DND-41 (cell line): ENCODE data around the gene EXOSC7.

Experiments used
- ATAC-seq: fragments of 200-7000 bp; cut with Tn5 transposase; 3 replicates; pipeline ENCODE4 v1.9.1; 2021; ENCODE audit warnings: low read depth; ENCODE audit not compliant: insufficient read depth
- DNase-seq: peaks from one replicate; pipeline ENCODE4 v3.0.0-alpha.2; 2020
- H2AFZ ChIP-seq: 2 replicates; pipeline ENCODE4 v1.6.0; 2012; ENCODE audit warnings: low read depth, low read length
- H3K27ac ChIP-seq: 2 replicates; pipeline ENCODE4 v1.5.1; 2012; ENCODE audit warnings: low read length, inconsistent platforms
- H3K27me3 ChIP-seq: fragments of 200-600 bp; sonication (generic); 2 replicates; pipeline ENCODE4 v1.6.0; 2012; ENCODE audit warnings: low read length, mild to moderate bottlenecking, inconsistent platforms; ENCODE audit not compliant: insufficient read depth, poor library complexity
- H3K36me3 ChIP-seq: 2 replicates; pipeline ENCODE4 v1.5.1; 2012; ENCODE audit warnings: low read length, inconsistent platforms; ENCODE audit not compliant: insufficient read depth
- H3K4me1 ChIP-seq: 2 replicates; pipeline ENCODE4 v1.5.1; 2012; ENCODE audit warnings: mild to moderate bottlenecking, low read length; ENCODE audit not compliant: insufficient read depth
- H3K4me2 ChIP-seq: 2 replicates; pipeline ENCODE4 v1.6.0; 2012; ENCODE audit warnings: mild to moderate bottlenecking, moderate library complexity, low read length, inconsistent platforms; ENCODE audit not compliant: insufficient read depth
- H3K4me3 ChIP-seq, 2 experiments: fragments of 200-600 bp in 1 of 2; shearing (Covaris generic) in 1 of 2; 2 replicates each; pipeline ENCODE4 v1.5.1; 2012 to 2016; ENCODE audit warnings: inconsistent platforms in 2 of 2, low read length in 2 of 2, mild to moderate bottlenecking in 2 of 2, low read depth in 1 of 2, moderate library complexity in 1 of 2
- H3K79me2 ChIP-seq: 2 replicates; pipeline ENCODE4 v1.6.0; 2012; ENCODE audit warnings: low read length, inconsistent platforms; ENCODE audit not compliant: insufficient read depth
- H3K9ac ChIP-seq: 2 replicates; pipeline ENCODE4 v1.6.0; 2012; ENCODE audit warnings: low read depth, mild to moderate bottlenecking, inconsistent platforms, low read length, moderate library complexity
- H3K9me3 ChIP-seq: 2 replicates; pipeline ENCODE4 v1.5.1; 2012; ENCODE audit warnings: low read length, moderate library complexity, mild to moderate bottlenecking, inconsistent platforms; ENCODE audit not compliant: insufficient read depth, severe bottlenecking
- H4K20me1 ChIP-seq: 2 replicates; pipeline ENCODE4 v1.6.0; 2012; ENCODE audit warnings: low read length; ENCODE audit not compliant: insufficient read depth
- EZH2 ChIP-seq: IDR thresholded peaks from 3 replicates; pipeline ENCODE4 v1.6.1; 2012; ENCODE audit warnings: borderline replicate concordance, low read depth, mild to moderate bottlenecking, moderate library complexity, low read length, inconsistent platforms; ENCODE audit not compliant: severe bottlenecking
- TF ChIP-seq, protein P1 (sequence below): IDR thresholded peaks from 2 replicates; pipeline ENCODE4 v1.5.1; 2012; ENCODE audit warnings: borderline replicate concordance, low read length, moderate library complexity, mild to moderate bottlenecking; ENCODE audit not compliant: poor library complexity, severe bottlenecking; ENCODE audit errors: extremely low read depth

Gene EXOSC7

DNA sequence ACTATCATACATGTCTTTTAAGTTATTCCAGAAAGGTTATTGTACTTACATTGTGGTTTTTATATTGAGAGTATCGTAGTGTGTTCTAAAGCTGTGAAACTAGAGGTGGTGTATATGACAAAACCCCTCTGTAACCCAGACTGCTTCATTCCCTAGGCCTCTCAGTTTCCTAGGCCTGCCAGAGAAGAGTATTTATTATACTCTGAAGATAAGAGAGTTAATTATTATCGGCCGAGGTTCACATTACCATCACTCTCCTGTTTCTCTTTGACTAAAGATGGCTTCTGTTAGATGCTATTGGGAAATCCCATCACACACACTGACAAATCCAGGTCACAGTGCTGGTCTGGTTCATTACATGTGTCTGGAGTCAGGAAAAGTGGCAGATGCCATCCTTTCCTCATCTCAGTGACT is 20.5 kb downstream of the EXOSC7 start:
- peaks cover 70% of the 10 kb centered on the region for H3K36me3 ChIP-seq
- TF ChIP-seq EZH2: no peak
- H3K27ac ChIP-seq: no peak overlapping the region
- ATAC-seq (no peak), DNase-seq (no peak)
- no peaks in the 10 kb centered on the region for H3K27me3 ChIP-seq
- H3K4me3 ChIP-seq: no peak overlapping the region
- H3K9ac ChIP-seq: no peak overlapping the region
- H3K79me2 ChIP-seq: no peaks in the 10 kb centered on the region
- H3K4me1 ChIP-seq: no peaks in the 10 kb centered on the region
- no peaks in the 10 kb centered on the region; the same call in 1 of the 2 replicates for H4K20me1 ChIP-seq
- H3K4me2 ChIP-seq: no peak overlapping the region
- H3K9me3 ChIP-seq: no peaks in the 10 kb centered on the region
- H2AFZ ChIP-seq: no peak overlapping the region

DNA sequence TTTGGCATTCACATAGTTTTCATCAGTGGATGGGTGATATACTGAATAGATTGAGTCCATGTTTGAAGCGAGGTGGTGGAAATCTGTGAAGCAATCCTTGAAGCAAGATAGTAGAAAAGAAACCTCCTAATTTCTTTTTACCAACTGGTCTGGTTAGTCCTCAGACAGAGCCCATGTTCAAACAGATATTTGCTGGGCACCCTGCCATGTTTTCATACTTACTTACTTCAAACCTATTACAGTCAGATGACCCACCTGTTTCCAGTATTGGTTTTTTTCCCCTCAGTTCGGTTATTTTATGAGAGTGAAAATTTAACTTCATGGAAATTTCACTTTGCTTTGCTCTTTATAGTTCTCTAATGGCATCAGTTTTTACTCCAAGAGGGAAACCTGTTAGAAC is 23.7 kb downstream of the EXOSC7 start:
- no peak overlapping the region for H3K4me3 ChIP-seq
- ATAC-seq (no peak), DNase-seq (no peak)
- H3K4me2 ChIP-seq: no peak overlapping the region
- H3K79me2 ChIP-seq: no peaks in the 10 kb centered on the region
- no peaks in the 10 kb centered on the region for H3K27me3 ChIP-seq
- H3K9me3 ChIP-seq: no peaks in the 10 kb centered on the region
- no peaks in the 10 kb centered on the region for H3K4me1 ChIP-seq
- TF ChIP-seq, protein P1, sequence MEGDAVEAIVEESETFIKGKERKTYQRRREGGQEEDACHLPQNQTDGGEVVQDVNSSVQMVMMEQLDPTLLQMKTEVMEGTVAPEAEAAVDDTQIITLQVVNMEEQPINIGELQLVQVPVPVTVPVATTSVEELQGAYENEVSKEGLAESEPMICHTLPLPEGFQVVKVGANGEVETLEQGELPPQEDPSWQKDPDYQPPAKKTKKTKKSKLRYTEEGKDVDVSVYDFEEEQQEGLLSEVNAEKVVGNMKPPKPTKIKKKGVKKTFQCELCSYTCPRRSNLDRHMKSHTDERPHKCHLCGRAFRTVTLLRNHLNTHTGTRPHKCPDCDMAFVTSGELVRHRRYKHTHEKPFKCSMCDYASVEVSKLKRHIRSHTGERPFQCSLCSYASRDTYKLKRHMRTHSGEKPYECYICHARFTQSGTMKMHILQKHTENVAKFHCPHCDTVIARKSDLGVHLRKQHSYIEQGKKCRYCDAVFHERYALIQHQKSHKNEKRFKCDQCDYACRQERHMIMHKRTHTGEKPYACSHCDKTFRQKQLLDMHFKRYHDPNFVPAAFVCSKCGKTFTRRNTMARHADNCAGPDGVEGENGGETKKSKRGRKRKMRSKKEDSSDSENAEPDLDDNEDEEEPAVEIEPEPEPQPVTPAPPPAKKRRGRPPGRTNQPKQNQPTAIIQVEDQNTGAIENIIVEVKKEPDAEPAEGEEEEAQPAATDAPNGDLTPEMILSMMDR: no peak
- no peak for TF ChIP-seq EZH2
- H3K36me3 ChIP-seq: peaks cover 72% of the 10 kb centered on the region
- no peak overlapping the region for H3K27ac ChIP-seq
- no peak overlapping the region for H2AFZ ChIP-seq
- H3K9ac ChIP-seq: no peak overlapping the region
- no peaks in the 10 kb centered on the region for H4K20me1 ChIP-seq

DNA sequence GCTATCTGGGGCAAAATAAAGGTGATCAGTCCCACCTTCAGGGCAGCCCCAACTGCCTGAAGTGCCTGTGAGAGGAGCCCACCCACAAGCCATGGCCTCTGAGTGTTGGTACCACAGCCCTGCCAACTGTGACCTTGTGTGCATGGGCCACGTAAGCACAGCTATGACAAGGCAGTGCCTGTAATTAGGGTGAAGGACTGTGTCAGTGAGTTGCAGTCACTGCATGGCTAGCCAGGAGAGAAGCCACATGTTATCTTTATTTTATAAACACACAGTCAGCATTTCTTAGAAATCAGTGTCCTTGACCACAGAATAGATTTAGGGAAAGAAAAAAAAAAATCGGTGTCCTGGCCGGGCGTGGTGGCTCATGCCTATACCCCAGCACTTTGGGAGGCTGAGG is 24.8 kb downstream of the EXOSC7 start:
- no peak for DNase-seq
- no peaks in the 10 kb centered on the region for H4K20me1 ChIP-seq
- H3K27me3 ChIP-seq: no peaks in the 10 kb centered on the region
- H3K4me3 ChIP-seq: no peak overlapping the region
- H2AFZ ChIP-seq: no peak overlapping the region
- H3K4me1 ChIP-seq: peaks cover 10% of the 10 kb centered on the region
- no peak overlapping the region for H3K9ac ChIP-seq
- no peak overlapping the region for H3K4me2 ChIP-seq
- peaks cover 79% of the 10 kb centered on the region for H3K36me3 ChIP-seq
- H3K9me3 ChIP-seq: no peaks in the 10 kb centered on the region
- H3K27ac ChIP-seq: no peak overlapping the region
- H3K79me2 ChIP-seq: no peaks in the 10 kb centered on the region
- no peak for TF ChIP-seq EZH2
- TF ChIP-seq, protein P1: no peak
- no peak for ATAC-seq

DNA sequence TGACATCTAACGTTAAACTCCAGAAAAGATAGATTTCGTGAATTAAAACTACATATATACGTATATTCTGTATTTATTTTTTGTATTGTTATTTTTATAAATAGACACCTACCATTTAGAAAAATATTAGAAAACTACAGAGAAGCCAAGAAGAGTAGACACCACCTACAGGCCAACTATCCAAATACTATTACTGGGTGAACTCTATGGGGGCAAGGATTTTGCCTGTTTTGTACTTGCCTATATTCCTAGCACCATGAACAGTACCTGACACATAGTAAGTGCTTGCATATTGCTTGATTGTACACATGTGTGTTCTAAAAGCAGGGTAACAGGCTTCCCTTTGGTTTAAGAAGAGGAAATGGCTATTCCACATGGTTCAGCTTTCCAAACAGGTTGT is 25.7 kb downstream of the EXOSC7 start:
- Histone ChIP-seq H3K9me3 (no peaks in the 10 kb centered on the region), H3K4me2 (no peak overlapping the region), H3K4me3 (no peak overlapping the region), H3K27me3 (no peaks in the 10 kb centered on the region), H4K20me1 (no peaks in the 10 kb centered on the region), H2AFZ (no peak overlapping the region), H3K4me1 (peaks cover 11% of the 10 kb centered on the region), H3K36me3 (peaks cover 71% of the 10 kb centered on the region), H3K27ac (no peak overlapping the region), H3K9ac (no peak overlapping the region), H3K79me2 (no peaks in the 10 kb centered on the region)
- no peak for ATAC-seq
- TF ChIP-seq, protein P1: no peak
- TF ChIP-seq EZH2: no peak
- no peak for DNase-seq
